ENCODE measurements around the gene RNF175.

DNA sequence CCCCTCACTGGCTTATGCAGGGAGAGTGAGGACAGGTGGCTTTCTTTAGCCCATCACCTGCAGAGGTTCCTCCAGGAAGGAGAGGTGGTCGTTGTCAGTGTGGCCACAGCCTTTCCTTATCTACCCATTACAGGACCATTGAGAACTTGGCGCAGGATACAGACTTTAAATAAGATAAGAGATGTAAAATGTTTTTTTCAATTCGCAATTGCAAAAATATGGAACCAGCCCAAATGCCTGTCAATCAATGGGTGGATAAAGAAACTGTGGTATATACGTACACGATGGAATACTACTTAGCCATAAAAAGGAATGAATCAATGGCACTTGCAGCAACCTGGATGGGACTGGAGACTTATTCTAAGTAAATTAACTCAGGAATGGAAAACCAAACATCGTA lies 6.9 kb upstream of the RNF175 start:
- TF ChIP-seq, protein P1, sequence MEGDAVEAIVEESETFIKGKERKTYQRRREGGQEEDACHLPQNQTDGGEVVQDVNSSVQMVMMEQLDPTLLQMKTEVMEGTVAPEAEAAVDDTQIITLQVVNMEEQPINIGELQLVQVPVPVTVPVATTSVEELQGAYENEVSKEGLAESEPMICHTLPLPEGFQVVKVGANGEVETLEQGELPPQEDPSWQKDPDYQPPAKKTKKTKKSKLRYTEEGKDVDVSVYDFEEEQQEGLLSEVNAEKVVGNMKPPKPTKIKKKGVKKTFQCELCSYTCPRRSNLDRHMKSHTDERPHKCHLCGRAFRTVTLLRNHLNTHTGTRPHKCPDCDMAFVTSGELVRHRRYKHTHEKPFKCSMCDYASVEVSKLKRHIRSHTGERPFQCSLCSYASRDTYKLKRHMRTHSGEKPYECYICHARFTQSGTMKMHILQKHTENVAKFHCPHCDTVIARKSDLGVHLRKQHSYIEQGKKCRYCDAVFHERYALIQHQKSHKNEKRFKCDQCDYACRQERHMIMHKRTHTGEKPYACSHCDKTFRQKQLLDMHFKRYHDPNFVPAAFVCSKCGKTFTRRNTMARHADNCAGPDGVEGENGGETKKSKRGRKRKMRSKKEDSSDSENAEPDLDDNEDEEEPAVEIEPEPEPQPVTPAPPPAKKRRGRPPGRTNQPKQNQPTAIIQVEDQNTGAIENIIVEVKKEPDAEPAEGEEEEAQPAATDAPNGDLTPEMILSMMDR (IDR thresholded peaks at IDR 0.05): no peak
- TF ChIP-seq POLR2A (IDR thresholded peaks at IDR 0.05): no peak

Data from lower leg skin (tissue), 3 donors.